ENCODE measurements around the gene DDX54.

The DDX54 gene

GRCh38 chr12:113185180-113186032 is at the start of gene DDX54, which contains the start of gene RITA1:
Gene DDX54, minus strand, starts transcription at chr12:113185478. Its CDS starts 27 bp downstream, at chr12:113185451.
Gene RITA1, plus strand, starts transcription at chr12:113185721. Its CDS starts 1,026 bp downstream, at chr12:113186747.
- DNase-seq: peak; percentile 87

- no peak for DNase-seq
These were observed 49.2 kb upstream of the DDX54 start for GRCh38 chr12:113234483-113234882.

- no peak for DNase-seq
These were observed 48.7 kb upstream of the DDX54 start for GRCh38 chr12:113233967-113234366.

- DNase-seq: peak; percentile 67
These were observed 47.7 kb upstream of the DDX54 start for GRCh38 chr12:113232840-113233585.

- DNase-seq: no peak
These were observed 47.0 kb upstream of the DDX54 start for GRCh38 chr12:113232089-113232839.

- no peak for DNase-seq
These were observed 46.2 kb upstream of the DDX54 start for GRCh38 chr12:113231235-113232088.

- DNase-seq: peak; percentile 27
These were observed 45.3 kb upstream of the DDX54 start for GRCh38 chr12:113230315-113231234.

GRCh38 chr12:113228394-113229028 is 43.2 kb upstream of the DDX54 start:
- no peak for DNase-seq

- DNase-seq: no peak
These were observed 42.6 kb upstream of the DDX54 start for GRCh38 chr12:113227686-113228391.

- no peak for DNase-seq
These were observed 41.7 kb upstream of the DDX54 start for GRCh38 chr12:113226696-113227568.

GRCh38 chr12:113224955-113225354 is 39.7 kb upstream of the DDX54 start:
- no peak for DNase-seq

GRCh38 chr12:113222730-113223531 is 37.7 kb upstream of the DDX54 start:
- DNase-seq: peak; percentile 12

- DNase-seq: peak; percentile 45
These were observed 36.9 kb upstream of the DDX54 start for GRCh38 chr12:113221997-113222729.

- DNase-seq: peak; percentile 100
These were observed 36.1 kb upstream of the DDX54 start, which contains the start of gene TPCN1 for GRCh38 chr12:113221181-113221996. Gene TPCN1, plus strand, starts transcription at chr12:113221464. Its CDS starts 5,389 bp downstream, at chr12:113226853.

GRCh38 chr12:113220593-113221180 is 35.4 kb upstream of the DDX54 start:
- DNase-seq: no peak

GRCh38 chr12:113216027-113216426 is 30.7 kb upstream of the DDX54 start:
- no peak for DNase-seq

Data from stimulated activated CD4-positive, alpha-beta T cell treated with anti-CD3 and anti-CD28 coated beads, Interleukin-15, amount 100 ng/mL, for 24 hours (primary cell).